MCF 10A (cell line): Measurements from ENCODE around the gene DNAH2. TPM values are rescaled to one million over a fixed set of nuclear protein-coding genes. Genes with fewer than 3 reads are reported as not detected.

Experiments used
- BruUV-seq: library from RNA; stranded (reverse); fragments of 400-500 nt; replicated peaks from 2 replicates; lab custom pipeline; 2021; lab: Mats Ljungman, UMichigan
- CTCF ChIA-PET: fragments of 300-600 bp; sonication (Branson Sonifier 250); formaldehyde crosslinking; extraction: SDS; loops from one replicate; lab custom pipeline; 2021; ENCODE audit warnings: antibody characterized with exemption, inconsistent platforms; lab: Yijun Ruan, JAX
- POLR2A ChIA-PET: fragments of 300-600, 350-650 bp; sonication (Branson Sonifier 250); formaldehyde crosslinking; extraction: SDS; loops from one replicate; lab custom pipeline; 2020; ENCODE audit warnings: antibody characterized with exemption, inconsistent platforms; lab: Yijun Ruan, JAX
- DNase-seq: peaks from one replicate; pipeline ENCODE4 v3.0.0-alpha.2; 2018; ENCODE audit not compliant: unreplicated experiment
- H3K27ac Mint-ChIP-seq: one replicate; pipeline ENCODE4 v1.8.0; 2022; ENCODE audit warnings: mild to moderate bottlenecking, low read depth, mixed read lengths; ENCODE audit not compliant: unreplicated experiment
- H3K27me3 Mint-ChIP-seq: one replicate; pipeline ENCODE4 v1.8.0; 2022; ENCODE audit warnings: mixed read lengths; ENCODE audit not compliant: insufficient read depth, unreplicated experiment
- H3K36me3 Mint-ChIP-seq: one replicate; pipeline ENCODE4 v1.8.0; 2022; ENCODE audit warnings: mild to moderate bottlenecking, moderate library complexity, mixed read lengths; ENCODE audit not compliant: insufficient read depth, unreplicated experiment
- H3K4me1 Mint-ChIP-seq: one replicate; pipeline ENCODE4 v1.8.0; 2022; ENCODE audit warnings: mixed read lengths; ENCODE audit not compliant: insufficient read depth, unreplicated experiment
- H3K4me3 Mint-ChIP-seq: one replicate; pipeline ENCODE4 v1.8.0; 2022; ENCODE audit warnings: mild to moderate bottlenecking, moderate library complexity, mixed read lengths; ENCODE audit not compliant: unreplicated experiment
- H3K9me3 Mint-ChIP-seq: one replicate; pipeline ENCODE4 v1.8.0; 2022; ENCODE audit warnings: mixed read lengths; ENCODE audit not compliant: unreplicated experiment
- CTCF ChIP-seq: fragments of 200-600 bp; IDR thresholded peaks from one replicate; pipeline ENCODE4 v1.8.0; 2022; ENCODE audit warnings: antibody characterized with exemption, mild to moderate bottlenecking; ENCODE audit not compliant: unreplicated experiment
- intact Hi-C: fragments of 100-400 bp; cut with micrococcal nuclease; formaldehyde crosslinking; loops from 2 replicates; pipeline ENCODE4 v1.14.1; 2022
- total RNA-seq: library from RNA; stranded (reverse); gene quantifications from 2 replicates; pipeline ENCODE4 v1.2.3, GENCODE V29; 2022

The DNAH2 gene
- total RNA-seq, 1 experiment from 2014 or later: 0.12 TPM

- Mint-ChIP-seq H3K36me3 (no peaks in the 10 kb centered on the region), H3K27me3 (no peaks in the 10 kb centered on the region), H3K27ac (no peak overlapping the region), H3K4me3 (no peak overlapping the region), H3K9me3 (no peaks in the 10 kb centered on the region), H3K4me1 (peaks cover 3% of the 10 kb centered on the region)
- intact Hi-C loops: no loop called here
- CTCF ChIA-PET: interaction anchor here (0.6 to 3.5 kb wide), 7 partner anchors 14 to 507 kb away, joined by 3 to 32 read pairs (median 4); partner anchors contain the start of gene RANGRF
- BruUV-seq: no TSS peak
- POLR2A ChIA-PET: interaction anchor here (1.3 kb wide), 1 partner anchor 13 kb away, joined by 3 read pairs; no protein-coding TSS in a partner anchor
- no peak for DNase-seq
- no peak for TF ChIP-seq CTCF
Observed at GRCh38 chr17:7781429-7781828, 63.9 kb downstream of the DNAH2 start.

GRCh38 chr17:7782240-7782639, 64.7 kb downstream of the DNAH2 start:
- CTCF ChIA-PET: interaction anchor here (0.6 to 3.5 kb wide), 8 partner anchors 13 to 208 kb away, joined by 3 to 32 read pairs (median 4); no protein-coding TSS in a partner anchor
- Mint-ChIP-seq H3K4me1 (peaks cover 6% of the 10 kb centered on the region), H3K4me3 (no peak overlapping the region), H3K9me3 (no peaks in the 10 kb centered on the region), H3K27ac (no peak overlapping the region), H3K36me3 (no peaks in the 10 kb centered on the region), H3K27me3 (no peaks in the 10 kb centered on the region)
- POLR2A ChIA-PET: interaction anchor here (0.8 to 1.1 kb wide), 3 partner anchors 37 to 51 kb away, joined by 3 read pairs; no protein-coding TSS in a partner anchor
- intact Hi-C loops: loop anchor here (1.0 kb wide), 1 partner anchor 39 kb away; no protein-coding TSS in a partner anchor
- peak; percentile 23 for TF ChIP-seq CTCF
- peak; percentile 32 for DNase-seq
- no TSS peak for BruUV-seq

GRCh38 chr17:7786866-7787265, 69.3 kb downstream of the DNAH2 start:
- no peak for TF ChIP-seq CTCF
- ChIA-PET POLR2A (interaction anchor here (0.6 kb wide), 1 partner anchor 65 kb away, joined by 3 read pairs; no protein-coding TSS in a partner anchor), CTCF (no interaction called here)
- intact Hi-C loops: no loop called here
- BruUV-seq: no TSS peak
- DNase-seq: no peak
- peaks cover 6% of the 10 kb centered on the region for H3K4me1 Mint-ChIP-seq
- H3K9me3 Mint-ChIP-seq: no peaks in the 10 kb centered on the region
- H3K27me3 Mint-ChIP-seq: no peaks in the 10 kb centered on the region
- H3K36me3 Mint-ChIP-seq: no peaks in the 10 kb centered on the region
- no peak overlapping the region for H3K27ac Mint-ChIP-seq
- H3K4me3 Mint-ChIP-seq: no peak overlapping the region

GRCh38 chr17:7789131-7789530, 71.6 kb downstream of the DNAH2 start:
- Mint-ChIP-seq H3K27ac (no peak overlapping the region), H3K36me3 (no peaks in the 10 kb centered on the region), H3K4me1 (peaks cover 6% of the 10 kb centered on the region), H3K27me3 (no peaks in the 10 kb centered on the region), H3K9me3 (no peaks in the 10 kb centered on the region), H3K4me3 (no peak overlapping the region)
- no peak for DNase-seq
- ChIA-PET CTCF (no interaction called here), POLR2A (no interaction called here)
- no peak for TF ChIP-seq CTCF
- intact Hi-C loops: no loop called here
- no TSS peak for BruUV-seq
